Central memory CD8-positive, alpha-beta T cell (primary cell): ENCODE measurements around the gene CHST13.
A peak's percentile ranks its signal among the peaks of the same experiment; 100 is the strongest.

Experiments
- ATAC-seq: fragments of 150-1000 bp; cut with Tn5 transposase; replicated peaks from 2 replicates; pipeline ENCODE4 v1.10.0; 2022; ENCODE audit warnings: mild to moderate bottlenecking, moderate FRiP score, moderate number of reproducible peaks; ENCODE audit not compliant: poor library complexity, severe bottlenecking; ENCODE audit errors: extremely low read depth
- DNase-seq, 2 donors: peaks; one replicate each; pipeline ENCODE4 v3.0.0; 2021; ENCODE audit warnings: low spot score in 2 of 2
- H3K27ac Mint-ChIP-seq: one replicate; pipeline ENCODE4 v1.8.0; 2022; ENCODE audit warnings: low read depth, mild to moderate bottlenecking, moderate library complexity, mixed read lengths
- H3K27me3 Mint-ChIP-seq: one replicate; pipeline ENCODE4 v1.8.0; 2022; ENCODE audit warnings: mixed read lengths
- H3K36me3 Mint-ChIP-seq: one replicate; pipeline ENCODE4 v1.8.0; 2022; ENCODE audit warnings: mild to moderate bottlenecking, moderate library complexity, mixed read lengths; ENCODE audit not compliant: insufficient read depth
- H3K4me1 Mint-ChIP-seq: one replicate; pipeline ENCODE4 v1.8.0; 2022; ENCODE audit warnings: mixed read lengths
- H3K4me3 Mint-ChIP-seq: one replicate; pipeline ENCODE4 v1.8.0; 2022; ENCODE audit warnings: mild to moderate bottlenecking, moderate library complexity, mixed read lengths
- H3K9me3 Mint-ChIP-seq: one replicate; pipeline ENCODE4 v1.8.0; 2022; ENCODE audit warnings: mixed read lengths

Gene CHST13

GRCh38 chr3:126537730-126538281 lies 13.9 kb downstream of the CHST13 start:
- H3K9me3 Mint-ChIP-seq = peaks cover 4% of the 10 kb centered on the region
- no peaks in the 10 kb centered on the region for H3K4me1 Mint-ChIP-seq
- no peak for DNase-seq
- H3K36me3 Mint-ChIP-seq = no peaks in the 10 kb centered on the region
- H3K4me3 Mint-ChIP-seq = no peak overlapping the region
- no peak overlapping the region for H3K27ac Mint-ChIP-seq
- peaks cover 43% of the 10 kb centered on the region for H3K27me3 Mint-ChIP-seq
- ATAC-seq = no peak

GRCh38 chr3:126538316-126538715 lies 14.4 kb downstream of the CHST13 start:
- peaks cover 4% of the 10 kb centered on the region for H3K9me3 Mint-ChIP-seq
- no peak overlapping the region for H3K27ac Mint-ChIP-seq
- H3K4me1 Mint-ChIP-seq = no peaks in the 10 kb centered on the region
- H3K36me3 Mint-ChIP-seq = no peaks in the 10 kb centered on the region
- H3K4me3 Mint-ChIP-seq = no peak overlapping the region
- H3K27me3 Mint-ChIP-seq = peaks cover 38% of the 10 kb centered on the region
- DNase-seq = no peak
- ATAC-seq = no peak

- Mint-ChIP-seq H3K27ac (no peak overlapping the region), H3K4me3 (no peak overlapping the region), H3K36me3 (peaks cover 1% of the 10 kb centered on the region), H3K9me3 (peaks cover 4% of the 10 kb centered on the region), H3K4me1 (no peaks in the 10 kb centered on the region), H3K27me3 (peaks cover 31% of the 10 kb centered on the region)
- ATAC-seq (no peak), DNase-seq (no peak)
Observed at GRCh38 chr3:126538966-126539365, 15.0 kb downstream of the CHST13 start.

GRCh38 chr3:126539558-126540250 lies 15.7 kb downstream of the CHST13 start:
- H3K4me3 Mint-ChIP-seq = no peak overlapping the region
- H3K36me3 Mint-ChIP-seq = peaks cover 1% of the 10 kb centered on the region
- no peak overlapping the region for H3K27ac Mint-ChIP-seq
- H3K27me3 Mint-ChIP-seq = peaks cover 24% of the 10 kb centered on the region
- ATAC-seq = no peak
- peaks cover 4% of the 10 kb centered on the region for H3K9me3 Mint-ChIP-seq
- DNase-seq = no peak
- H3K4me1 Mint-ChIP-seq = no peaks in the 10 kb centered on the region

- Mint-ChIP-seq H3K9me3 (peaks cover 4% of the 10 kb centered on the region), H3K27me3 (peaks cover 17% of the 10 kb centered on the region), H3K4me1 (no peaks in the 10 kb centered on the region), H3K36me3 (peaks cover 1% of the 10 kb centered on the region), H3K27ac (no peak overlapping the region), H3K4me3 (no peak overlapping the region)
- no peak for ATAC-seq
- no peak for DNase-seq
Observed at GRCh38 chr3:126540342-126540849, 16.4 kb downstream of the CHST13 start.

GRCh38 chr3:126540951-126541627 lies 17.1 kb downstream of the CHST13 start:
- no peaks in the 10 kb centered on the region for H3K4me1 Mint-ChIP-seq
- H3K9me3 Mint-ChIP-seq = peaks cover 4% of the 10 kb centered on the region
- no peak for ATAC-seq
- H3K36me3 Mint-ChIP-seq = peaks cover 1% of the 10 kb centered on the region
- H3K4me3 Mint-ChIP-seq = no peak overlapping the region
- H3K27ac Mint-ChIP-seq = no peak overlapping the region
- peaks cover 11% of the 10 kb centered on the region for H3K27me3 Mint-ChIP-seq
- no peak for DNase-seq

- ATAC-seq = no peak
Observed at GRCh38 chr3:126541628-126542339, 17.8 kb downstream of the CHST13 start.

GRCh38 chr3:126542340-126543241 lies 18.6 kb downstream of the CHST13 start:
- Mint-ChIP-seq H3K4me1 (no peaks in the 10 kb centered on the region), H3K4me3 (no peak overlapping the region), H3K9me3 (peaks cover 4% of the 10 kb centered on the region), H3K27me3 (no peaks in the 10 kb centered on the region), H3K27ac (no peak overlapping the region), H3K36me3 (peaks cover 1% of the 10 kb centered on the region)
- ATAC-seq = no peak
- peak in 1 of 2 donors; percentile 7 for DNase-seq

More at GRCh38 chr3:126541628-126542339, 17.8 kb downstream of the CHST13 start:
- no peak overlapping the region for H3K27ac Mint-ChIP-seq
- DNase-seq = peak in 1 of 2 donors; percentile 5
- H3K27me3 Mint-ChIP-seq = peaks cover 7% of the 10 kb centered on the region
- peaks cover 1% of the 10 kb centered on the region for H3K36me3 Mint-ChIP-seq
- no peak overlapping the region for H3K4me3 Mint-ChIP-seq
- H3K4me1 Mint-ChIP-seq = no peaks in the 10 kb centered on the region
- peaks cover 4% of the 10 kb centered on the region for H3K9me3 Mint-ChIP-seq

GRCh38 chr3:126543457-126544061 lies 19.6 kb downstream of the CHST13 start:
- peaks cover 1% of the 10 kb centered on the region for H3K36me3 Mint-ChIP-seq
- no peaks in the 10 kb centered on the region for H3K27me3 Mint-ChIP-seq
- no peak for ATAC-seq
- no peak overlapping the region for H3K4me3 Mint-ChIP-seq
- peak in 1 of 2 donors; percentile 3 for DNase-seq
- no peaks in the 10 kb centered on the region for H3K4me1 Mint-ChIP-seq
- H3K9me3 Mint-ChIP-seq = peaks cover 4% of the 10 kb centered on the region
- H3K27ac Mint-ChIP-seq = no peak overlapping the region

GRCh38 chr3:126544596-126545281 lies 20.8 kb downstream of the CHST13 start:
- H3K4me1 Mint-ChIP-seq = no peaks in the 10 kb centered on the region
- H3K9me3 Mint-ChIP-seq = peaks cover 3% of the 10 kb centered on the region
- DNase-seq = peak in 1 of 2 donors; percentile 6
- peaks cover 3% of the 10 kb centered on the region for H3K36me3 Mint-ChIP-seq
- no peak for ATAC-seq
- H3K27me3 Mint-ChIP-seq = peaks cover 5% of the 10 kb centered on the region
- no peak overlapping the region for H3K4me3 Mint-ChIP-seq
- no peak overlapping the region for H3K27ac Mint-ChIP-seq

GRCh38 chr3:126545544-126545943 lies 21.6 kb downstream of the CHST13 start:
- Mint-ChIP-seq H3K36me3 (peaks cover 3% of the 10 kb centered on the region), H3K27me3 (peaks cover 13% of the 10 kb centered on the region), H3K27ac (no peak overlapping the region), H3K9me3 (no peaks in the 10 kb centered on the region), H3K4me3 (no peak overlapping the region), H3K4me1 (no peaks in the 10 kb centered on the region)
- DNase-seq (peak in 1 of 2 donors; percentile 4), ATAC-seq (no peak)
